ENCODE results near the gene NOTCH3. TPM values are rescaled to one million over a fixed set of nuclear protein-coding genes. Genes with fewer than 3 reads are reported as not detected.

The NOTCH3 gene
- polyA plus RNA-seq, 1 donor = 9.5 TPM

DNA sequence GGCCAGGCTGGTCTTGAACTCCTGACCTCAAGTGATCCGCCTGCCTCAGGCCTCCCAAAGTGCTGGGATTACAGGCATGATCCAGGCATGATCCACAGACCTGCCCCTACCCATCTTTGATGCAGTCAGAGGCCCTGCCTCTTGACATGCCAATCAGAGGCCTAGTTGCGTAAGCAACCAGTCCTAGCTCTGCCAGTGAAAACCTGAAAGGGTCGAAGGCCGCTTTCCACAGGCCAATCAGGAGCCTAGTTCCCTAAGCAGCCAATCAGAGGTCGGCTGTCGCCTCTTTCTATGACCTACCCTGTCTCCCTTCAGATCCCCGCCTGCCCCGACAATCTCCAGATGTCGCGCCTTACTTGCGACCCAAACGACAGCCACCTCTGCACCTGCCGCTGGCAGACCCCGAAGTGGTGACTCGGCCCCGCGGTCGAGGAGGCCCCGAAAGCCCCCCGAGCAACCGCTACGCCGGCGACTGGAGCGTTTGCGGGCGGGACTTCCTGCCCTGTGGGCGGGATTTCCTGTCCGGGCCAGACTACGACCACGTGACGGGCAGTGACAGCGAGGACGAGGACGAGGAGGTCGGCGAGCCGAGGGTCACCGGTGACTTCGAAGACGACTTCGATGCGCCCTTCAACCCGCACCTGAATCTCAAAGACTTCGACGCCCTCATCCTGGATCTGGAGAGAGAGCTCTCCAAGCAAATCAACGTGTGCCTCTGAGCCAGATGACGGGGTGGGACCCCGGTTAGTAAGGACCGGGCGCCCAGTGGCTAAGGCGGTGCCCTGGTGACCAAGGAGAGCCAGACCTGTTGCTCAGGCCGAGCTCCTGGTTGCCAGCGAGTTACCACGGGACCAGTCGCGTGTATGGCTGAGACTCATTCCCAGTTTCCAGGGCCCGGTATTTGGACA, 87.3 kb downstream of the NOTCH3 start:
- Histone ChIP-seq H3K27me3 (ENCODE audit: control insufficient read depth, insufficient read depth, low read length) (peaks cover 3% of the 10 kb centered on the region), H3K4me1 (ENCODE audit: control insufficient read depth, insufficient read depth, low read length) (no peaks in the 10 kb centered on the region), H3K9me3 (ENCODE audit: control insufficient read depth, low read depth, low read length) (peaks cover 6% of the 10 kb centered on the region), H3K4me3 (ENCODE audit: low read length) (no peak overlapping the region), H3K36me3 (ENCODE audit: control insufficient read depth, insufficient read depth, low read length) (peaks cover 57% of the 10 kb centered on the region), H3K27ac (ENCODE audit: low read length) (no peak overlapping the region)
- no CpG with 5 or more reads among the region's 58 CpGs for WGBS (ENCODE audit: insufficient coverage, low lambda C conversion rate)
- no peak for DNase-seq

GRCh38 chr19:15112385-15112784, 88.4 kb downstream of the NOTCH3 start:
- Histone ChIP-seq H3K27me3 (ENCODE audit: control insufficient read depth, insufficient read depth, low read length) (peaks cover 14% of the 10 kb centered on the region), H3K4me3 (ENCODE audit: low read length) (no peak overlapping the region), H3K4me1 (ENCODE audit: control insufficient read depth, insufficient read depth, low read length) (no peaks in the 10 kb centered on the region), H3K9me3 (ENCODE audit: control insufficient read depth, low read depth, low read length) (peaks cover 6% of the 10 kb centered on the region), H3K27ac (ENCODE audit: low read length) (no peak overlapping the region), H3K36me3 (ENCODE audit: control insufficient read depth, insufficient read depth, low read length) (peaks cover 46% of the 10 kb centered on the region)
- no CpG with 5 or more reads among the region's 11 CpGs for WGBS (ENCODE audit: insufficient coverage, low lambda C conversion rate)
- no peak for DNase-seq

DNA sequence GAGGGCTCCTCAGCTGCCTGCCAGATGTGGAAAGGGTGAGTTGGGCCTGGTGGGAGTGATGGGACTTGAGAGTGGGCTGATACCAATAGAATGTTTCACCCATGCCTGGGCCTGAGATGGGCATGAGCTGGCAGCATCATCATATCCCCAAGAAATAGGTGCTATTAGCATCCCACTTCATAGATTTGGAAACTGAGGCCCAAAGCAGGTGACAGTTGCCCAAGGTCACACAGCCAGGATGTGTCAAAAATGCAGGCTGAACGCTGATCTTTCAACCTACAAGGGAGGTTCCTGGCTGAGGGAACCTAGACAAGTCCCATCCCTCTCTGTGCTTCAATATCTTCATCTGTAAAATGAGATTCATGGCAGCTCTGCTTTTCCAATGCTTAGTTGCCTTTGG, 89.0 kb downstream of the NOTCH3 start:
- Histone ChIP-seq H3K4me3 (ENCODE audit: low read length) (no peak overlapping the region), H3K27me3 (ENCODE audit: control insufficient read depth, insufficient read depth, low read length) (peaks cover 19% of the 10 kb centered on the region), H3K4me1 (ENCODE audit: control insufficient read depth, insufficient read depth, low read length) (no peaks in the 10 kb centered on the region), H3K27ac (ENCODE audit: low read length) (no peak overlapping the region), H3K9me3 (ENCODE audit: control insufficient read depth, low read depth, low read length) (peaks cover 6% of the 10 kb centered on the region), H3K36me3 (ENCODE audit: control insufficient read depth, insufficient read depth, low read length) (peaks cover 40% of the 10 kb centered on the region)
- no CpG with 5 or more reads among the region's 1 CpG for WGBS (ENCODE audit: insufficient coverage, low lambda C conversion rate)
- no peak for DNase-seq

- Histone ChIP-seq H3K4me1 (ENCODE audit: control insufficient read depth, insufficient read depth, low read length) (no peaks in the 10 kb centered on the region), H3K36me3 (ENCODE audit: control insufficient read depth, insufficient read depth, low read length) (peaks cover 26% of the 10 kb centered on the region), H3K27me3 (ENCODE audit: control insufficient read depth, insufficient read depth, low read length) (peaks cover 27% of the 10 kb centered on the region), H3K9me3 (ENCODE audit: control insufficient read depth, low read depth, low read length) (peaks cover 6% of the 10 kb centered on the region), H3K4me3 (ENCODE audit: low read length) (no peak overlapping the region), H3K27ac (ENCODE audit: low read length) (no peak overlapping the region)
- no peak for DNase-seq
- WGBS (ENCODE audit: insufficient coverage, low lambda C conversion rate) = no CpG with 5 or more reads among the region's 17 CpGs
Observed at GRCh38 chr19:15110418-15110815, 90.4 kb downstream of the NOTCH3 start.

- DNase-seq = no peak
- peaks cover 6% of the 10 kb centered on the region for H3K9me3 ChIP-seq (ENCODE audit: control insufficient read depth, low read depth, low read length)
- WGBS (ENCODE audit: insufficient coverage, low lambda C conversion rate) = no CpG with 5 or more reads among the region's 49 CpGs
- peaks cover 27% of the 10 kb centered on the region for H3K27me3 ChIP-seq (ENCODE audit: control insufficient read depth, insufficient read depth, low read length)
- no peak overlapping the region for H3K4me3 ChIP-seq (ENCODE audit: low read length)
- peaks cover 21% of the 10 kb centered on the region for H3K36me3 ChIP-seq (ENCODE audit: control insufficient read depth, insufficient read depth, low read length)
- no peak overlapping the region for H3K27ac ChIP-seq (ENCODE audit: low read length)
- H3K4me1 ChIP-seq (ENCODE audit: control insufficient read depth, insufficient read depth, low read length) = no peaks in the 10 kb centered on the region
Observed at GRCh38 chr19:15109768-15110417, 90.9 kb downstream of the NOTCH3 start.

Other genes starting within 250 kb of the NOTCH3 start
- gene SLC1A6, start 221.1 kb downstream of the NOTCH3 start, polyA plus RNA-seq = 0.31 TPM
- not detected for gene CASP14, start 151.5 kb downstream of the NOTCH3 start, polyA plus RNA-seq
- gene OR1I1, start 118.8 kb downstream of the NOTCH3 start, polyA plus RNA-seq = not detected
- gene SYDE1, start 93.6 kb downstream of the NOTCH3 start, polyA plus RNA-seq = 7.9 TPM
- gene EPHX3, start 31.5 kb upstream of the NOTCH3 start, polyA plus RNA-seq = 0.69 TPM
- gene BRD4, start 131.5 kb upstream of the NOTCH3 start, polyA plus RNA-seq = 39.1 TPM
- 28.1 TPM for gene AKAP8, start 178.8 kb upstream of the NOTCH3 start, polyA plus RNA-seq
- 74.7 TPM for gene AKAP8L, start 218.0 kb upstream of the NOTCH3 start, polyA plus RNA-seq
- gene WIZ, start 249.0 kb upstream of the NOTCH3 start, polyA plus RNA-seq = 22.7 TPM

All from large intestine (tissue), 3 donors.